ENCODE data around the gene SRGAP1.

DNA sequence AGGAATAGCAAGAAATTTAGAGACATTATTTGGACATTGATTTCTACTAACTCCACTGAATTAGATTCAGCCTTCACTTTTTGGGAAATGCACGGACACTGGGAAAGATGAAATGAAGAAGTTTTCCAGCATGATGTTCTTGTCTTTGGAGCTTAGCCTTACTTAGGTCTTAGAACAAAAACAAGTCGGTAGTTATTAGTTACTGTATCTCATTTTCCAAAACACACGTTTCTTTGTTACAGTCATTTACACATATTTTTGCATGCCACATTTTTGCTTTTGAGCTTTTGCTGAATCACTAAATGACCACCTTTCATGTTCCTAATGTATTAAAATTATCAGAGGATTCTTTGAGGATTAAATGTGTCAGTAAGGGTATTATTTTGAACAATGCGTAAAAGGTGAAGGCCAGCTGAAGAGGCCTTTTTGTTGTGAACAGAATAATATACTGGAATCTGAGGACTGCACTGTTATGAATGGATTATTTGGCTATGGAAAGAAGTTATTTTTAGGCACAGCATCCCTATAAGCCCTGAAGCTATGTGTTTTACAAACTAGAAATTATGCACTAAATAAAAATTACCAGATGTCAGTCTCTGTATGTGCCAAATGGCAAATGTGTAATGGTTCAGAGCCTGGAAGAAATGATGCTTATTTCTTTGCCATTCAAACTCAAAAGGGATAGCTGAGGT, 138.2 kb downstream of the SRGAP1 start:
- TF ChIP-seq, protein P1, sequence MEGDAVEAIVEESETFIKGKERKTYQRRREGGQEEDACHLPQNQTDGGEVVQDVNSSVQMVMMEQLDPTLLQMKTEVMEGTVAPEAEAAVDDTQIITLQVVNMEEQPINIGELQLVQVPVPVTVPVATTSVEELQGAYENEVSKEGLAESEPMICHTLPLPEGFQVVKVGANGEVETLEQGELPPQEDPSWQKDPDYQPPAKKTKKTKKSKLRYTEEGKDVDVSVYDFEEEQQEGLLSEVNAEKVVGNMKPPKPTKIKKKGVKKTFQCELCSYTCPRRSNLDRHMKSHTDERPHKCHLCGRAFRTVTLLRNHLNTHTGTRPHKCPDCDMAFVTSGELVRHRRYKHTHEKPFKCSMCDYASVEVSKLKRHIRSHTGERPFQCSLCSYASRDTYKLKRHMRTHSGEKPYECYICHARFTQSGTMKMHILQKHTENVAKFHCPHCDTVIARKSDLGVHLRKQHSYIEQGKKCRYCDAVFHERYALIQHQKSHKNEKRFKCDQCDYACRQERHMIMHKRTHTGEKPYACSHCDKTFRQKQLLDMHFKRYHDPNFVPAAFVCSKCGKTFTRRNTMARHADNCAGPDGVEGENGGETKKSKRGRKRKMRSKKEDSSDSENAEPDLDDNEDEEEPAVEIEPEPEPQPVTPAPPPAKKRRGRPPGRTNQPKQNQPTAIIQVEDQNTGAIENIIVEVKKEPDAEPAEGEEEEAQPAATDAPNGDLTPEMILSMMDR (IDR thresholded peaks at IDR 0.05), result no peak
- no peak for TF ChIP-seq POLR2A (IDR thresholded peaks at IDR 0.05)

Measured in upper lobe of left lung (tissue), 4 donors.